Hepatic stellate cell (primary cell): ENCODE results near the gene TYRO3.
A peak's percentile ranks its signal among the peaks of the same experiment; 100 is the strongest.
"Not testable (repeated sequence)": the region's sequence is repeated elsewhere in the genome, so short reads cannot be mapped to it uniquely, and the experiment has no call there.

Experiments used
- DNase-seq: peaks from one replicate; pipeline ENCODE4 v3.0.0; 2011; ENCODE audit warnings: low spot score

The TYRO3 gene

DNA sequence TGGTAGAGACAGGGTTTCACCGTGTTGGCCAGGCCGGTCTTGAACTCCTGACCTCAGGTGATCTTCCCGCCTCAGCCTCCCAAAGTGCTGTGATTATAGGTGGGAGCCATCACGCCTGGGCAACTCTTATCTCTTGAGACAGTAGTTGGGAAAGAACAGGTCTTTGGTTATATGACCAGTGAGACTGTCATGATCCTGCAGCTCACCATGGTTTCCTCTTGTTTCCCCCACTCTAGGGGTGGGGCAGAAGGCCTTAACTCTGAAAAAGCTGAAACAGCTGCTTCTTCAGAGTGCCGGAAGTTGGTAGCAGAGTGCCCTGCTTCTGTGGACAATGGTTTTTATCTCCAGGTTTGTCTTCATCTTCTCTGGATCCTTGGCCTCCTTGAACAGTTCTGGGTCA lies 4.7 kb upstream of the TYRO3 start:
- DNase-seq: no peak

GRCh38 chr15:41554915-41555314 lies 4.1 kb upstream of the TYRO3 start:
- no peak for DNase-seq

- no peak for DNase-seq
These were observed 2.3 kb upstream of the TYRO3 start for GRCh38 chr15:41556677-41557076.

DNA sequence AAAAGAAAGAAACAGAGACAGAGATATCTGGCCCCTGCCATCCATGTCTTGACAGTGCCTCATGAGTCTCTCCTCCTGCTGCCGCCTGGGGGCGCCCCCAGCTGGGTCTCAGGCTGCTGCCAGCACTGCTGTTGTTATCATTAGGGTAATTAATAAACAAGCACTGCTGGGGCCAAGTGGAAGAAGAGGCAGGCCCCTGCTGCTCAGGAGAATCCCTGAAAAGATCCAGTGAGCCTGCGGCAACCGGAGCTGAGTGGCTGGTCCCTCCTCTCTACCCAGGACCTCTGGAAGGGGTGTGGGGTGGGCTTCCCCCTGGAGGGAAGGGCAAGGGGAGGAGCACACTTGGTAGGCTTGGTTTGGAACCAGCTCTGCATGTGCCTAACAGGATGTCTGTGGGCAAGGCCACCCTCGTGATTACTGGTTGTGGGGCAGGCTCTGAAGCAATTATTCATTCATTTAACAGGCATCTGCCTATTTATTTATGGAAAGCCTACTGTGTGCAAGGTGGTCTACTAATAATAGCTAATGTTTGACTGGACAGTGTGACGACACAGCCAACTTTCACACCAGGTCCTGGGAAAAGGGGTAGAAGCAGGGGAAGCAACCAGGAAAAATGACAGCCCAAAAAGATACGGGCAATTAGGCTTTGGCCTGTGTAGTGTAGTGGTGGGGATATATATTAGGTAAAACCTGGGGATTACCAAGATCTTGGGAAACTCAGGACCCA lies 1.2 kb upstream of the TYRO3 start:
- DNase-seq: peak; percentile 78

- DNase-seq: no peak
These were observed 299 bp downstream of the TYRO3 start for GRCh38 chr15:41559239-41559782.

DNA sequence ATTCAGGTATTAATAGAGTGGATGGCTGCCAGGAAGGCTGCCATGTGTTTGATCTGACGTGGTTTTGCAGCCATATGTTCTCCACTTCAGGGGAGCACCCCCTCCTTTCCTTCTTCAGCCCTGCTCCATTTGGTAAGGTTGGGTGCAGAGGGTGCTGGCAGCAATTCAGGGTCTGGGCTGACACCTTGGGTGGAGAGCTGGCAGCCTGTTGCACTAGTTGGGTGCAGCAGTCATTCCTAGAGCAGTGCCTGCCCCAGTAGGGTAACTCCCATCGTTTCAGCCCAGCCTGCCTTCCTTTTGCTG lies 1.5 kb downstream of the TYRO3 start:
- no peak for DNase-seq

DNA sequence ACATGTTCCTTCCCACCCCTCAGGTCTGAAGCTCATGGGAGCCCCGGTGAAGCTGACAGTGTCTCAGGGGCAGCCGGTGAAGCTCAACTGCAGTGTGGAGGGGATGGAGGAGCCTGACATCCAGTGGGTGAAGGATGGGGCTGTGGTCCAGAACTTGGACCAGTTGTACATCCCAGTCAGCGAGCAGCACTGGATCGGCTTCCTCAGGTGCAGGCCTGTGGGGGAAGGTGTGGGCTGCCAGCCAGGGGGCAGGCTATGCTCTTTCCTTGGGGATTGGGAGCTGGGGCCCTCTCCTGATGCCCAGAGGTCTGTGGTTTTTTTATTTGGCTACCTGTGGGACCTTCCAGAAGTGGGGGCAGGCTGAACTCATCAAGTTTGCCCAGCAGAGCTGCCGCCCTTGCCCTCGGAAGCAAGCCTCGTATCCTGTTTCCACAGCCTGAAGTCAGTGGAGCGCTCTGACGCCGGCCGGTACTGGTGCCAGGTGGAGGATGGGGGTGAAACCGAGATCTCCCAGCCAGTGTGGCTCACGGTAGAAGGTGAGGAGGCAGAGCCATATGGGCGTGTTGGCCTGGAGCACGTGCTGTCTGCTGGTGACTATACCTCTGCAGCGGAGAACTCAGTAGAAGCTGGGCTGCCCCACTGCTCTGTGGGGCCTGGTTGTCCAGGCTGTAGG lies 2.2 kb downstream of the TYRO3 start:
- no peak for DNase-seq

DNA sequence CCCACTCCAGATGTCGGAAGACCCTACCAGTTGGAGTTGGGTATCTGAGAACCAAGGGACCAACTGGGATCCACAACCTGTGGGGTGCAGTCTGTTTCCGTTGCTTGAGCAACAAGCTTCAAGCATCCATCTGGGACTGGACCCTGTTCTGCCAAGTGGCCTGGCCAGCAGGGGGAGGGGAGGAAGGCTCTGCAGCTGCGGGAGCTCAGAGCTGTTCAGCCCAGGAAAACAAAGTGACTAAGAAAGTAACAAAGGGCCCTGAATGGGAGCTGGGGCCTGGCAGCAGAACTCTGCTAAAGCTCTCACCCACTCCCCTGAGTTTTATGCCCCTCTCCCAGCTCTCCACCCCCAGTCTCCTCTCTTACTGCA lies 2.7 kb downstream of the TYRO3 start:
- peak; percentile 63 for DNase-seq

DNA sequence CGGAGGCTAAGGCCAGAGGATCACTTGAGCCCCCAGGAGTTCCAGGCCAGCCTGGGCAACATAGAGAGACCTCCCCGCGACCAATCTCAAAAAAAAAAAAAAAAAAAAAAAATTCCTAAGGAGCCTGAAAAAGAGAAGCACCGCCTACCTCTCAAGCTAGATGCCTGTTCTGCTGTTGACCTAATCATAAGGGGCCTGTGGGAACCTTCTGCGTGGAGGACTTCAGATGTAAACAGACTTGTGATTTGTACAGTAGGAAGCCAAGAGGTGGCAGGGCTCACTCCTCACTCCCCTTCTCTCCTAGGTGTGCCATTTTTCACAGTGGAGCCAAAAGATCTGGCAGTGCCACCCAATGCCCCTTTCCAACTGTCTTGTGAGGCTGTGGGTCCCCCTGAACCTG lies 3.2 kb downstream of the TYRO3 start:
- DNase-seq: no peak

- DNase-seq: no peak
These were observed 3.8 kb downstream of the TYRO3 start for GRCh38 chr15:41562784-41563198.

DNA sequence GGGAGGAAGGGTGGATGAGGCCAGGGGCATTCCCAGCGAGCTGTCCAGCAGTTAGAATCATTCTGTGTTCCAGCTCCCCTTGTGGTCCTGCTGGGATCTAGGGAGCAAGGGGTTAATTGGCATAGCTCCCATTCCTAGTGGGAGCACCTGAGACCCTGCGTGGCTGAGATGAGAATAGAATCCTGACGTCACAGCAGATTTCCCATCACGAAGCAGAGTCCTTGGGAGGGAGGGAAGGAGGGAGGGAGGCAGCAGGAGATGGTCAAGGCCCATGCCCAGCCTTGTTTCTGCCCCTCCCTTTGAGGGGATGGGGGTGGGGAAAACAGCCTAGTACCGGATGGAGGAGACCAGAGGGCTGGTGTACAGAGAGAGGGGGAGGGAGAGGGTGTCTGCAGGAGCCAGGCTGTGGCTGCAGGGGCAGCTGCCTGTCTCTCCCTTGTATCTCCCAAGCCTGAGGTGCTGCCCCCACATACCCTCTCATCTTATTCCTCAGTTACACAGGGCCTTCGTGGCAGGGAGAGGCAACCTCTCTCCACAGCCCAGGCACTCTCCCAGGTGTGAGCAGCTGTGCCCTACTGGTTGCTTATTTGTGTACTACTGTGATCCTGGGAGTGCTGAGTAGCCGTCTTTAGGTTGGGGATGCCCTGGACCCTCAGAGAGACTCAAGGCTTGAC lies 5.4 kb downstream of the TYRO3 start:
- no peak for DNase-seq

DNA sequence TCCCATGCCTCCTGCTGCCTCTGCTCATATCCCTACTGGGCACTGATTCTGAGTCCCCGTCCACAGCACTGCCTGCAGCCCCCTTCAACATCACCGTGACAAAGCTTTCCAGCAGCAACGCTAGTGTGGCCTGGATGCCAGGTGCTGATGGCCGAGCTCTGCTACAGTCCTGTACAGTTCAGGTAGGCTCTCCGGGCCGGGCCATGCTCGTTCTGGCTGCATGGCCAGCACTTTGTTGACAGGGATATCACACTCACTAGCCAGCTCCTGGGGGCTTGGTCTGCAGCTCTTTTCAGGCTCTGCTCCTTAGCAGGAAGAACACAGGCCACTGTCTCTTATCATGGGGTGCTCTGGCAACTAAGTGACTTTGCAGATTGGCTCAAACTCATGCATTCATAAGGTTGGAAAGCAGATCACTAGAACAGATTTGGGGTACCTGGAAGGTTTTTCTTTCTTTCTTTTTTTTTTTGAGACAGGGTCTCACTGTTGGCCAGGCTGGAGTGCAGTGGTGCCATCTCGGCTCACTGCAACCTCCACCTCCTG lies 6.0 kb downstream of the TYRO3 start:
- no peak for DNase-seq

- no peak for DNase-seq
These were observed 6.7 kb downstream of the TYRO3 start for GRCh38 chr15:41565702-41566101.

GRCh38 chr15:41566121-41566885 lies 7.3 kb downstream of the TYRO3 start:
- no peak for DNase-seq

- no peak for DNase-seq
These were observed 8.2 kb downstream of the TYRO3 start for GRCh38 chr15:41567261-41567660.

DNA sequence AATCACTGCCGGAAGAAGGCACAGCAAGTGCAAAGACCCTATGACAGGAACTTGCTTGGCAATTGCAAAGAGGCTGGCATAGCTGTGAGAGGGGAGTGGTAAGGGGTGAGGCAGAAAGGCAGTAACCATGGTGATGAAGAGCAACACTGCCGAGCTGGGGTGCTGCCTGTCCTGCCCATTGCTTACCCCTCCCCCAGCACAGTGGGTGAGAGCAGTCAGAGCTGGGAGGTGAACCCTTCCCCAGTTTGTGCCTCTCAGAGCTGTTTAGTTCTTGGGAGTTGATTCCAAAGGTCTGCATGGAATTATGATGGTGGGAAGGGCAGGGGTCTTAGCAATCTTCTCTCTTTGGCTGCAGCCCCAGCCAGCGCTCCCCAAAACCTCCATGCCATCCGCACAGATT lies 8.8 kb downstream of the TYRO3 start:
- DNase-seq: no peak

DNA sequence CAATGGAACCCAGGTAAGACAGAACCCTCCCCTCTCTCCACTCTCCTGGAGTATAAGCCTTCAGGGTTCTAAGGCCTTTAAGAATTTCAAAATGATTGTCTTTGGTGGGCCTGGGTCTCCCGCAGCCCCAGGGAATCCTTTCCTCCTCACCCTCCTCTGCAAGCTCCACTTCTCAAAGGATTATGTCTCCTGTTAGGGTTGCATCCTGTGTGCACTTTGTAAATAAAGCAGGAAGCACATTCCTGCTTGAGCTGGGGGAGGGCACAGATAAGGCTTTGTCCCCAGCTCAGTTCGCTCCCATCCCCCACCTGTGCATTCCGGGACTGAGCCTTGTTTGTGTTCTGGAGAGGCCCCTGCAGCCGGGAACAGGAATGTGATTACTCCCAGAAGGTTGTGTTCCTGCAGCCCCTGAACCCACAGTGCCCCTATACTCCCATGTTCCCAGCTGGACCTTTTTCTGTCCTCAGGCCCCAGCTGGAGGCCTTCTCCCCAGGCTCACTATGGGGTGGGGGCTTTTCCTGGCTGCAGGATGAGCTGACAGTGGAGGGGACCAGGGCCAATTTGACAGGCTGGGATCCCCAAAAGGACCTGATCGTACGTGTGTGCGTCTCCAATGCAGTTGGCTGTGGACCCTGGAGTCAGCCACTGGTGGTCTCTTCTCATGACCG lies 9.5 kb downstream of the TYRO3 start:
- no peak for DNase-seq

GRCh38 chr15:41569232-41569631 lies 10.2 kb downstream of the TYRO3 start:
- not testable (repeated sequence) for DNase-seq

- no peak for DNase-seq
These were observed 11.8 kb downstream of the TYRO3 start for GRCh38 chr15:41570764-41571163.

DNA sequence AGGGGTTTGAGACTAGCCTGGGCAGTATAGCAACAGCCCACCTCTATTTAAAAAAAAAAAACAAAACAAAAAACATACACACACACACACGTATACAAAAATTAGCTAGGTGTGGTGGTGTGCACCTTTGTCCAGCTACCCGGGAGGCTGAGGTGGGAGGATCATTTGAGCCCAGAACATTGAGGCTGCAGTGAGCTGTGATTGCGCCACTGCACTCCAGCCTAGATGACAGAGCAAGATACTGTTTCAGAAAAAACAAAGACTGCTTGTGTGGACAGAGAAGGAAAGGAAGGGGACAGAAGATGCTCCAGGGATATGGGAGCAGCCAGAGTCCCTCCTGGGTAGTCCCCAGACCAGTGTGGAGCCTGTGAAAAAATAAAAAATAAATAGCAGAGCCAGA lies 12.9 kb downstream of the TYRO3 start:
- no peak for DNase-seq

- DNase-seq: no peak
These were observed 13.9 kb downstream of the TYRO3 start for GRCh38 chr15:41572866-41573265.

- no peak for DNase-seq
These were observed 14.4 kb downstream of the TYRO3 start for GRCh38 chr15:41573396-41573795.
